WTC11 (cell line): ENCODE results near the gene ERC1. TPM values are rescaled to one million over a fixed set of nuclear protein-coding genes. Genes with fewer than 3 reads are reported as not detected.

ENCODE experiments used
- ATAC-seq: fragments of 200-7000 bp; cut with Tn5 transposase; 2 replicates; pipeline ENCODE4 v1.10.0; 2021; ENCODE audit warnings: mild to moderate bottlenecking, moderate library complexity
- CTCF ChIA-PET: fragments of 300-600 bp; sonication (Branson Sonifier 250); formaldehyde crosslinking; loops from one replicate; lab custom pipeline; 2021; ENCODE audit warnings: antibody characterized with exemption; lab: Charles Lee
- POLR2A ChIA-PET: fragments of 350-600 bp; sonication (Branson Sonifier 250); formaldehyde crosslinking; loops from one replicate; lab custom pipeline; 2021; ENCODE audit warnings: antibody characterized with exemption; lab: Charles Lee
- DNase-seq: peaks from one replicate; pipeline ENCODE4 v3.0.0; 2021; ENCODE audit warnings: low spot score
- H3K27ac Mint-ChIP-seq: 2 replicates; pipeline ENCODE4 v1.8.0; 2021; ENCODE audit warnings: mixed read lengths
- H3K27me3 Mint-ChIP-seq: 2 replicates; pipeline ENCODE4 v1.8.0; 2021; ENCODE audit warnings: low read depth, mild to moderate bottlenecking, moderate library complexity, mixed read lengths
- H3K36me3 Mint-ChIP-seq: 2 replicates; pipeline ENCODE4 v1.8.0; 2021; ENCODE audit warnings: mixed read lengths
- H3K4me1 Mint-ChIP-seq: 2 replicates; pipeline ENCODE4 v1.8.0; 2022; ENCODE audit warnings: mixed read lengths
- H3K4me3 Mint-ChIP-seq: 2 replicates; pipeline ENCODE4 v1.8.0; 2021; ENCODE audit warnings: mild to moderate bottlenecking, moderate library complexity, mixed read lengths
- H3K9me3 Mint-ChIP-seq: 2 replicates; pipeline ENCODE4 v1.8.0; 2021; ENCODE audit warnings: mixed read lengths
- AFF4 ChIP-seq: sonication (generic); formaldehyde crosslinking; IDR thresholded peaks from 2 replicates; pipeline ENCODE4 v1.8.1; 2023; ENCODE audit warnings: mild to moderate bottlenecking, missing genetic modification reagents, borderline replicate concordance
- ATF1 ChIP-seq: sonication (generic); formaldehyde crosslinking; IDR thresholded peaks from 2 replicates; pipeline ENCODE4 v1.8.1; 2023; ENCODE audit warnings: mild to moderate bottlenecking, moderate library complexity, missing genetic modification reagents
- ATF2 ChIP-seq: sonication (generic); formaldehyde crosslinking; IDR thresholded peaks from 2 replicates; pipeline ENCODE4 v1.8.1; 2022; ENCODE audit warnings: low read depth, missing genetic modification reagents, borderline replicate concordance
- CBFB ChIP-seq: sonication (generic); formaldehyde crosslinking; IDR thresholded peaks from 2 replicates; pipeline ENCODE4 v1.8.1; 2022; ENCODE audit warnings: mild to moderate bottlenecking, low read depth, missing genetic modification reagents
- E2F1 ChIP-seq: sonication (generic); formaldehyde crosslinking; IDR thresholded peaks from 2 replicates; pipeline ENCODE4 v1.8.0; 2022; ENCODE audit warnings: mild to moderate bottlenecking, missing genetic modification reagents
- E2F4 ChIP-seq: sonication (generic); formaldehyde crosslinking; IDR thresholded peaks from 2 replicates; pipeline ENCODE4 v1.8.1; 2022; ENCODE audit warnings: low read depth, mild to moderate bottlenecking, moderate library complexity, missing genetic modification reagents, borderline replicate concordance
- ESRRA ChIP-seq: sonication (generic); formaldehyde crosslinking; IDR thresholded peaks from 2 replicates; pipeline ENCODE4 v1.8.1; 2022; ENCODE audit warnings: mild to moderate bottlenecking, missing genetic modification reagents, borderline replicate concordance
- GRHL2 ChIP-seq: fragments of 250-450 bp; sonication (Bioruptor Pico); IDR thresholded peaks from 2 replicates; pipeline ENCODE4 v1.8.0; 2022; ENCODE audit warnings: mild to moderate bottlenecking, moderate library complexity; ENCODE audit not compliant: insufficient replicate concordance, severe bottlenecking
- NFATC4 ChIP-seq: fragments of 250-450 bp; sonication (Bioruptor Pico); IDR thresholded peaks from 2 replicates; pipeline ENCODE4 v1.9.0; 2021; ENCODE audit warnings: mild to moderate bottlenecking
- NR2C2 ChIP-seq: sonication (generic); formaldehyde crosslinking; IDR thresholded peaks from 2 replicates; pipeline ENCODE4 v1.8.0; 2022; ENCODE audit warnings: mild to moderate bottlenecking, missing genetic modification reagents
- PRDM15 ChIP-seq: sonication (generic); formaldehyde crosslinking; IDR thresholded peaks from 2 replicates; pipeline ENCODE4 v1.8.0; 2022; ENCODE audit warnings: missing genetic modification reagents
- SMAD4 ChIP-seq: sonication (generic); formaldehyde crosslinking; IDR thresholded peaks from 2 replicates; pipeline ENCODE4 v1.8.0; 2022; ENCODE audit warnings: mild to moderate bottlenecking, missing genetic modification reagents
- TEAD4 ChIP-seq: sonication (generic); formaldehyde crosslinking; IDR thresholded peaks from 2 replicates; pipeline ENCODE4 v1.8.0; 2022; ENCODE audit warnings: mild to moderate bottlenecking, missing genetic modification reagents
- TP53 ChIP-seq: sonication (generic); formaldehyde crosslinking; IDR thresholded peaks from 2 replicates; pipeline ENCODE4 v1.8.1; 2023; ENCODE audit warnings: mild to moderate bottlenecking, missing genetic modification reagents
- ZMAT4 ChIP-seq: fragments of 250-450 bp; sonication (Bioruptor Pico); IDR thresholded peaks from 2 replicates; pipeline ENCODE4 v1.9.0; 2021; ENCODE audit warnings: mild to moderate bottlenecking
- ZNF219 ChIP-seq: sonication (generic); formaldehyde crosslinking; IDR thresholded peaks from 2 replicates; pipeline ENCODE4 v1.8.0; 2023; ENCODE audit warnings: missing genetic modification reagents, mild to moderate bottlenecking, borderline replicate concordance
- ZNF281 ChIP-seq: sonication (generic); formaldehyde crosslinking; IDR thresholded peaks from 2 replicates; pipeline ENCODE4 v1.8.0; 2023; ENCODE audit warnings: mild to moderate bottlenecking, missing genetic modification reagents
- ZNF317 ChIP-seq: sonication (generic); formaldehyde crosslinking; IDR thresholded peaks from 2 replicates; pipeline ENCODE4 v1.8.1; 2023; ENCODE audit warnings: low read depth, mild to moderate bottlenecking, moderate library complexity, missing genetic modification reagents, borderline replicate concordance
- total RNA-seq: library from RNA; stranded (reverse); gene quantifications from 3 replicates; pipeline ENCODE4 v1.2.3, GENCODE V29; 2021

ERC1 gene
- total RNA-seq, 1 experiment from 2014 or later = 47.5 TPM

GRCh38 chr12:1505576-1505975 lies 514.6 kb downstream of the ERC1 start (continued):
- no peak for TF ChIP-seq CBFB (CRISPR knock-in tag)
- no peak for TF ChIP-seq ZNF219 (CRISPR knock-in tag)
- TF ChIP-seq ATF1 (CRISPR knock-in tag) = no peak
- no peak for TF ChIP-seq TP53 (CRISPR knock-in tag)

GRCh38 chr12:1507308-1507707 lies 516.3 kb downstream of the ERC1 start:
- CTCF ChIA-PET = interaction anchor here (1.5 to 2.3 kb wide), 2 partner anchors 10 to 70 kb away, joined by 3 to 10 read pairs; no protein-coding TSS in a partner anchor
- Mint-ChIP-seq H3K4me3 (no peak overlapping the region), H3K27ac (no peak overlapping the region), H3K27me3 (no peaks in the 10 kb centered on the region; the same call in 1 of the 2 replicates), H3K4me1 (no peaks in the 10 kb centered on the region), H3K9me3 (no peaks in the 10 kb centered on the region), H3K36me3 (no peaks in the 10 kb centered on the region)
- TF ChIP-seq ZNF317 (CRISPR knock-in tag) (no peak), ESRRA (CRISPR knock-in tag) (no peak), TEAD4 (CRISPR knock-in tag) (no peak), NFATC4 (CRISPR knock-in tag) (no peak), E2F4 (no peak), ATF2 (CRISPR knock-in tag) (no peak)
- ATAC-seq = no peak
- no peak for DNase-seq
- POLR2A ChIA-PET = no interaction called here

- CTCF ChIA-PET = no interaction called here
- Mint-ChIP-seq H3K36me3 (no peaks in the 10 kb centered on the region), H3K27ac (no peak overlapping the region), H3K4me3 (no peak overlapping the region), H3K4me1 (no peaks in the 10 kb centered on the region), H3K27me3 (no peaks in the 10 kb centered on the region; the same call in 1 of the 2 replicates), H3K9me3 (peaks cover 1% of the 10 kb centered on the region; the same call in 1 of the 2 replicates)
- no peak for DNase-seq
- no peak for ATAC-seq
- POLR2A ChIA-PET = no interaction called here
- TF ChIP-seq NR2C2 (CRISPR knock-in tag) (no peak), ZNF281 (CRISPR knock-in tag) (no peak), PRDM15 (CRISPR knock-in tag) (no peak), E2F1 (no peak), GRHL2 (CRISPR knock-in tag) (no peak), SMAD4 (CRISPR knock-in tag) (no peak), ATF1 (CRISPR knock-in tag) (no peak), AFF4 (CRISPR knock-in tag) (no peak), ZMAT4 (CRISPR knock-in tag) (no peak)
Measured at GRCh38 chr12:1509413-1510052, 518.5 kb downstream of the ERC1 start.
